Breast epithelium (tissue), 4 donors: ENCODE results near the gene NEDD4L. TPM values are rescaled to one million over a fixed set of nuclear protein-coding genes. Genes with fewer than 3 reads are reported as not detected.
A peak's percentile ranks its signal among the peaks of the same experiment; 100 is the strongest.

ENCODE experiments used
- DNase-seq, 2 donors: peaks; one replicate each; pipeline ENCODE4 v3.0.0-alpha.2; 2019; ENCODE audit warnings: low spot score in 2 of 2
- H3K27ac ChIP-seq, 2 donors: fragments of 200-600 bp; sonication (generic) in 1 of 2; one replicate each; pipeline ENCODE4 v1.5.1; 2016 to 2019; ENCODE audit warnings: mild to moderate bottlenecking in 1 of 2
- H3K27me3 ChIP-seq, 2 donors: fragments of 200-600 bp; sonication (generic) in 1 of 2; one replicate each; pipeline versions ENCODE4 v1.5.1 to v1.6.0; 2017 to 2019; ENCODE audit warnings: control low read depth in 1 of 2, mild to moderate bottlenecking in 1 of 2
- H3K36me3 ChIP-seq: fragments of 200-600 bp; one replicate; pipeline ENCODE4 v1.5.1; 2019
- H3K4me1 ChIP-seq, 2 donors: fragments of 200-600 bp; sonication (generic); one replicate each; pipeline ENCODE4 v1.5.1; 2016 to 2019; ENCODE audit warnings: control low read depth in 1 of 2
- H3K4me3 ChIP-seq, 3 donors: fragments of 200-600 bp; sonication (generic); 1 replicate in 2 of 3; 2 replicates in 1 of 3; pipeline ENCODE4 v1.5.1; 2016 to 2019; ENCODE audit warnings: mild to moderate bottlenecking in 3 of 3, moderate library complexity in 2 of 3
- H3K9me3 ChIP-seq, 2 donors: fragments of 200-600 bp; sonication (generic) in 1 of 2; one replicate each; pipeline ENCODE4 v1.5.1; 2016 to 2019; ENCODE audit warnings: control low read depth in 1 of 2
- CTCF ChIP-seq, 3 donors: fragments of 450-650 bp; IDR thresholded peaks; one replicate each; pipeline ENCODE4 v1.5.1; 2016 to 2017; ENCODE audit warnings: antibody characterized with exemption in 3 of 3, mild to moderate bottlenecking in 3 of 3, moderate library complexity in 3 of 3
- POLR2A ChIP-seq: fragments of 450-650 bp; IDR thresholded peaks from one replicate; pipeline ENCODE4 v1.6.1; 2016; ENCODE audit warnings: antibody characterized with exemption, mild to moderate bottlenecking, moderate library complexity
- POLR2AphosphoS5 ChIP-seq, 3 donors: sonication (generic); formaldehyde crosslinking; IDR thresholded peaks; one replicate each; pipeline ENCODE4 v1.6.1; 2017; ENCODE audit warnings: antibody characterized with exemption in 3 of 3
- intact Hi-C: fragments of 100-400 bp; cut with DNase I; formaldehyde crosslinking; loops from one replicate; pipeline ENCODE4 v1.15.1; 2023; ENCODE audit warnings: low total_unique reads
- total RNA-seq, 3 donors: library from RNA; depleted of rRNA; stranded (reverse); fragments of >200 nt; gene quantifications; one replicate each; pipeline ENCODE4 v1.1.0, GENCODE V29; 2016

The NEDD4L gene
- total RNA-seq, 3 donors from 2014 or later: 26.2 to 162 (median 106) TPM

- H3K36me3 ChIP-seq: no peaks in the 10 kb centered on the region
- intact Hi-C loops: no loop called here
- H3K27me3 ChIP-seq: no peaks in the 10 kb centered on the region
- TF ChIP-seq CTCF (IDR thresholded peaks at IDR 0.05): no peak
- no peak for TF ChIP-seq POLR2AphosphoS5 (IDR thresholded peaks at IDR 0.05)
- no peak for TF ChIP-seq POLR2A
- no peak for DNase-seq
- peaks cover 0 to 16% of the 10 kb centered on the region in 2 donors for H3K4me1 ChIP-seq
- H3K4me3 ChIP-seq: peak overlapping the region in 2 of 3 donors; percentile 46 to 52
- peak overlapping the region; percentile 90 to 96 for H3K27ac ChIP-seq
- no peaks in the 10 kb centered on the region for H3K9me3 ChIP-seq
Measured at GRCh38 chr18:58222432-58223125, 178.6 kb downstream of the NEDD4L start.

GRCh38 chr18:58223717-58224424 lies 179.8 kb downstream of the NEDD4L start:
- peak overlapping the region in 2 of 3 donors; percentile 46 to 52 for H3K4me3 ChIP-seq
- peak; percentile 73 to 74 for DNase-seq
- no peaks in the 10 kb centered on the region for H3K9me3 ChIP-seq
- no peaks in the 10 kb centered on the region for H3K27me3 ChIP-seq
- TF ChIP-seq CTCF (IDR thresholded peaks at IDR 0.05) (no peak), POLR2AphosphoS5 (IDR thresholded peaks at IDR 0.05) (peak; percentile 33 to 79 (median 37)), POLR2A (peak; percentile 40)
- H3K36me3 ChIP-seq: no peaks in the 10 kb centered on the region
- peaks cover 0 to 16% of the 10 kb centered on the region in 2 donors for H3K4me1 ChIP-seq
- intact Hi-C loops: no loop called here
- peak overlapping the region; percentile 90 to 96 for H3K27ac ChIP-seq

- no peak for TF ChIP-seq POLR2A
- TF ChIP-seq POLR2AphosphoS5 (IDR thresholded peaks at IDR 0.05): peak in 1 of 3 donors; percentile 2
- intact Hi-C loops: no loop called here
- Histone ChIP-seq H3K27ac (peak overlapping the region; percentile 90 to 96), H3K27me3 (no peaks in the 10 kb centered on the region), H3K9me3 (no peaks in the 10 kb centered on the region), H3K36me3 (no peaks in the 10 kb centered on the region), H3K4me3 (peak overlapping the region in 2 of 3 donors; percentile 46 to 52), H3K4me1 (peaks cover 0 to 16% of the 10 kb centered on the region in 2 donors)
- DNase-seq: no peak
Measured at GRCh38 chr18:58224425-58224750, 180.4 kb downstream of the NEDD4L start.

- intact Hi-C loops: no loop called here
- H3K27me3 ChIP-seq: no peaks in the 10 kb centered on the region
- no peak overlapping the region for H3K4me3 ChIP-seq
- H3K36me3 ChIP-seq: no peaks in the 10 kb centered on the region
- H3K4me1 ChIP-seq: peaks cover 0 to 16% of the 10 kb centered on the region in 2 donors
- DNase-seq: no peak
- TF ChIP-seq POLR2A: no peak
- TF ChIP-seq POLR2AphosphoS5 (IDR thresholded peaks at IDR 0.05): no peak
- no peak for TF ChIP-seq CTCF (IDR thresholded peaks at IDR 0.05)
- H3K27ac ChIP-seq: peak overlapping the region; percentile 67 to 96
- H3K9me3 ChIP-seq: no peaks in the 10 kb centered on the region
Measured at GRCh38 chr18:58225101-58225500, 181.1 kb downstream of the NEDD4L start.

GRCh38 chr18:58226429-58226828 lies 182.4 kb downstream of the NEDD4L start:
- peak overlapping the region; percentile 38 to 96 for H3K27ac ChIP-seq
- intact Hi-C loops: no loop called here
- no peak for DNase-seq
- no peaks in the 10 kb centered on the region for H3K36me3 ChIP-seq
- peaks cover 0 to 16% of the 10 kb centered on the region in 2 donors for H3K4me1 ChIP-seq
- H3K27me3 ChIP-seq: no peaks in the 10 kb centered on the region
- TF ChIP-seq POLR2AphosphoS5 (IDR thresholded peaks at IDR 0.05) (no peak), POLR2A (no peak), CTCF (IDR thresholded peaks at IDR 0.05) (no peak)
- H3K9me3 ChIP-seq: no peaks in the 10 kb centered on the region
- H3K4me3 ChIP-seq: no peak overlapping the region
